ENCODE results near the gene IREB2. TPM values are rescaled to one million over a fixed set of nuclear protein-coding genes. Genes with fewer than 3 reads are reported as not detected.

IREB2 gene
- polyA plus RNA-seq, 1 of the 3 experiments (the other 2 are of a cell fraction) = 9.5 TPM

GRCh38 chr15:78444255-78444654 lies 6.2 kb downstream of the IREB2 start:
- Histone ChIP-seq H4K20me1 (ENCODE audit: insufficient read depth) (peaks cover 83% of the 10 kb centered on the region), H2AFZ (ENCODE audit: low read depth) (no peak overlapping the region), H3K27ac (ENCODE audit: low read depth in 2 of 2, low read length in 1 of 2) (no peak overlapping the region; a peak in 1 of 4 replicates), H3K4me2 (no peak overlapping the region), H3K27me3 (ENCODE audit: insufficient read depth) (no peaks in the 10 kb centered on the region), H3K4me1 (ENCODE audit: control insufficient read depth in 1 of 2, insufficient read depth in 2 of 2, low read depth in 1 of 2, low read length in 1 of 2) (peaks cover 14 to 17% of the 10 kb centered on the region in 2 experiments; a peak in 3 of 4 replicates), H3K4me3 (ENCODE audit: low read depth in 2 of 2, low read length in 1 of 2) (no peak overlapping the region), H3K9me2 (no peaks in the 10 kb centered on the region), H3K79me2 (ENCODE audit: insufficient read depth) (peaks cover 100% of the 10 kb centered on the region), H3K36me3 (replicated peaks in 1 of 2; ENCODE audit: control insufficient read depth in 1 of 2, insufficient read depth in 2 of 2, low read length in 1 of 2) (peaks cover 60 to 63% of the 10 kb centered on the region in 2 experiments), H3F3A (replicated peaks; ENCODE audit: insufficient read depth) (peaks cover 3% of the 10 kb centered on the region), H3K9me3 (no peaks in the 10 kb centered on the region), H3K9ac (no peak overlapping the region)
- no peak for TF ChIP-seq RFX5 (IDR thresholded peaks at IDR 0.05; ENCODE audit: low read length)
- TF ChIP-seq MXI1 (IDR thresholded peaks at IDR 0.05; ENCODE audit: low read depth, low read length) = no peak
- WGBS (ENCODE audit: low lambda C conversion rate) = 96% methylated on average over 1 of the region's 1 CpG
- ChIA-PET POLR2A (no interaction called here), CTCF (no interaction called here)
- no peak for DNase-seq

GRCh38 chr15:78445875-78446274 lies 7.9 kb downstream of the IREB2 start:
- Histone ChIP-seq H3K27ac (ENCODE audit: low read depth in 2 of 2, low read length in 1 of 2) (no peak overlapping the region), H3K4me3 (ENCODE audit: low read depth in 2 of 2, low read length in 1 of 2) (no peak overlapping the region), H3K9me3 (no peaks in the 10 kb centered on the region), H3K27me3 (ENCODE audit: insufficient read depth) (no peaks in the 10 kb centered on the region), H3K9ac (no peak overlapping the region), H3K4me1 (ENCODE audit: control insufficient read depth in 1 of 2, insufficient read depth in 2 of 2, low read depth in 1 of 2, low read length in 1 of 2) (peaks cover 5 to 9% of the 10 kb centered on the region in 2 experiments; a peak in 3 of 4 replicates), H3F3A (replicated peaks; ENCODE audit: insufficient read depth) (peaks cover 2% of the 10 kb centered on the region), H3K36me3 (replicated peaks in 1 of 2; ENCODE audit: control insufficient read depth in 1 of 2, insufficient read depth in 2 of 2, low read length in 1 of 2) (peaks cover 56 to 61% of the 10 kb centered on the region in 2 experiments), H3K4me2 (no peak overlapping the region), H4K20me1 (ENCODE audit: insufficient read depth) (peaks cover 85% of the 10 kb centered on the region), H3K79me2 (ENCODE audit: insufficient read depth) (peaks cover 100% of the 10 kb centered on the region), H2AFZ (ENCODE audit: low read depth) (no peak overlapping the region), H3K9me2 (no peaks in the 10 kb centered on the region)
- no peak for DNase-seq
- WGBS (ENCODE audit: low lambda C conversion rate) = 97% methylated on average over 2 of the region's 2 CpGs
- CTCF ChIA-PET = no interaction called here
- POLR2A ChIA-PET = no interaction called here
- TF ChIP-seq, protein P1, sequence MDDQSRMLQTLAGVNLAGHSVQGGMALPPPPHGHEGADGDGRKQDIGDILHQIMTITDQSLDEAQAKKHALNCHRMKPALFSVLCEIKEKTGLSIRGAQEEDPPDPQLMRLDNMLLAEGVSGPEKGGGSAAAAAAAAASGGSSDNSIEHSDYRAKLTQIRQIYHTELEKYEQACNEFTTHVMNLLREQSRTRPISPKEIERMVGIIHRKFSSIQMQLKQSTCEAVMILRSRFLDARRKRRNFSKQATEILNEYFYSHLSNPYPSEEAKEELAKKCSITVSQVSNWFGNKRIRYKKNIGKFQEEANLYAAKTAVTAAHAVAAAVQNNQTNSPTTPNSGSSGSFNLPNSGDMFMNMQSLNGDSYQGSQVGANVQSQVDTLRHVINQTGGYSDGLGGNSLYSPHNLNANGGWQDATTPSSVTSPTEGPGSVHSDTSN (IDR thresholded peaks at IDR 0.05) = no peak
- TF ChIP-seq, protein P2, sequence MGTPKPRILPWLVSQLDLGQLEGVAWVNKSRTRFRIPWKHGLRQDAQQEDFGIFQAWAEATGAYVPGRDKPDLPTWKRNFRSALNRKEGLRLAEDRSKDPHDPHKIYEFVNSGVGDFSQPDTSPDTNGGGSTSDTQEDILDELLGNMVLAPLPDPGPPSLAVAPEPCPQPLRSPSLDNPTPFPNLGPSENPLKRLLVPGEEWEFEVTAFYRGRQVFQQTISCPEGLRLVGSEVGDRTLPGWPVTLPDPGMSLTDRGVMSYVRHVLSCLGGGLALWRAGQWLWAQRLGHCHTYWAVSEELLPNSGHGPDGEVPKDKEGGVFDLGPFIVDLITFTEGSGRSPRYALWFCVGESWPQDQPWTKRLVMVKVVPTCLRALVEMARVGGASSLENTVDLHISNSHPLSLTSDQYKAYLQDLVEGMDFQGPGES (IDR thresholded peaks at IDR 0.05; ENCODE audit: low read depth, low read length) = no peak
- no peak for TF ChIP-seq REST (IDR thresholded peaks at IDR 0.05; ENCODE audit: low read depth, low read length)
- no peak for TF ChIP-seq EZH2phosphoT487 (IDR thresholded peaks at IDR 0.05; ENCODE audit: borderline replicate concordance, low read depth)
- no peak for TF ChIP-seq GABPA (IDR thresholded peaks at IDR 0.05; ENCODE audit: low read depth)
- TF ChIP-seq RXRA (IDR thresholded peaks at IDR 0.05; ENCODE audit: borderline replicate concordance, low read depth) = no peak
- no peak for TF ChIP-seq ELF1 (IDR thresholded peaks at IDR 0.05)
- no peak for TF ChIP-seq TCF12 (IDR thresholded peaks at IDR 0.05)
- no peak for TF ChIP-seq FOXJ3 (CRISPR knock-in tag; IDR thresholded peaks at IDR 0.05)
- no peak for TF ChIP-seq SMC3 (IDR thresholded peaks at IDR 0.05; ENCODE audit: low read depth, low read length)
- TF ChIP-seq SIN3A (IDR thresholded peaks at IDR 0.05; ENCODE audit: borderline replicate concordance, low read depth, low read length) = no peak
- no peak for TF ChIP-seq FOSL2 (IDR thresholded peaks at IDR 0.05; ENCODE audit: borderline replicate concordance, low read depth)
- no peak for TF ChIP-seq RFX5 (IDR thresholded peaks at IDR 0.05; ENCODE audit: low read length)
- TF ChIP-seq POLR2AphosphoS5 (IDR thresholded peaks at IDR 0.05; ENCODE audit: low read depth, low read length) = no peak
- no peak for TF ChIP-seq ZBTB33 (IDR thresholded peaks at IDR 0.05; ENCODE audit: borderline replicate concordance, low read depth)
- no peak for TF ChIP-seq EP300 (IDR thresholded peaks at IDR 0.05; ENCODE audit: borderline replicate concordance in 1 of 2, low read depth in 1 of 2, low read length in 1 of 2)
- TF ChIP-seq RCOR1 (IDR thresholded peaks at IDR 0.05; ENCODE audit: low read length) = no peak
- TF ChIP-seq NFIC (IDR thresholded peaks at IDR 0.05; ENCODE audit: borderline replicate concordance) = no peak

Measured in SK-N-SH (cell line).